HG03575 (cell line): ENCODE results near the gene VDAC1.
"Not testable (repeated sequence)": the region's sequence is repeated elsewhere in the genome, so short reads cannot be mapped to it uniquely, and the experiment has no call there.

Experiments used
- ATAC-seq: cut with Tn5 transposase; IDR thresholded peaks from one replicate; pipeline ENCODE4 v1.9.1; 2021; ENCODE audit not compliant: unreplicated experiment, insufficient number of reproducible peaks, low FRiP score; ENCODE audit errors: extremely low read depth

The VDAC1 gene

GRCh38 chr5:134004626-134005416, at the start of gene VDAC1:
Gene VDAC1 (minus strand): TSS chr5:134004975. CDS start chr5:133993012, 11,963 bp downstream.
- no peak for ATAC-seq

- no peak for ATAC-seq
Observed at GRCh38 chr5:134053840-134054338, 49.1 kb upstream of the VDAC1 start.

- ATAC-seq, result no peak
Observed at GRCh38 chr5:134053314-134053839, 48.6 kb upstream of the VDAC1 start.

GRCh38 chr5:134051305-134051704, 46.5 kb upstream of the VDAC1 start:
- no peak for ATAC-seq

- no peak for ATAC-seq
Observed at GRCh38 chr5:134048864-134049263, 44.1 kb upstream of the VDAC1 start.

GRCh38 chr5:134047687-134048056, 42.9 kb upstream of the VDAC1 start:
- no peak for ATAC-seq

GRCh38 chr5:134046801-134047686, 42.3 kb upstream of the VDAC1 start:
- ATAC-seq, result no peak

GRCh38 chr5:134046330-134046729, 41.6 kb upstream of the VDAC1 start:
- ATAC-seq, result no peak

GRCh38 chr5:134043793-134044792, 39.3 kb upstream of the VDAC1 start:
- ATAC-seq, result no peak

GRCh38 chr5:134041570-134042411, 37.0 kb upstream of the VDAC1 start:
- ATAC-seq, result peak; percentile 54

- ATAC-seq, result no peak
Observed at GRCh38 chr5:134038138-134038537, 33.4 kb upstream of the VDAC1 start.

- no peak for ATAC-seq
Observed at GRCh38 chr5:134037160-134037559, 32.4 kb upstream of the VDAC1 start.

GRCh38 chr5:134034326-134034725, 29.6 kb upstream of the VDAC1 start:
- no peak for ATAC-seq

- not testable (repeated sequence) for ATAC-seq
Observed at GRCh38 chr5:134030303-134030964, 25.7 kb upstream of the VDAC1 start.

- ATAC-seq, result no peak
Observed at GRCh38 chr5:134029156-134029555, 24.4 kb upstream of the VDAC1 start.

GRCh38 chr5:134028496-134028895, 23.7 kb upstream of the VDAC1 start:
- ATAC-seq, result no peak

GRCh38 chr5:134027288-134027615, 22.5 kb upstream of the VDAC1 start:
- ATAC-seq, result no peak
